GM18511 (cell line): ENCODE results near the gene KRT9.
"Not testable (repeated sequence)": the region's sequence is repeated elsewhere in the genome, so short reads cannot be mapped to it uniquely, and the experiment has no call there.

Experiments used
- ATAC-seq: cut with Tn5 transposase; IDR thresholded peaks from one replicate; pipeline ENCODE4 v1.9.1; 2021; ENCODE audit warnings: mild to moderate bottlenecking, moderate library complexity; ENCODE audit not compliant: unreplicated experiment

The KRT9 gene

GRCh38 chr17:41602524-41602923 lies 30.7 kb upstream of the KRT9 start:
- no peak for ATAC-seq

DNA sequence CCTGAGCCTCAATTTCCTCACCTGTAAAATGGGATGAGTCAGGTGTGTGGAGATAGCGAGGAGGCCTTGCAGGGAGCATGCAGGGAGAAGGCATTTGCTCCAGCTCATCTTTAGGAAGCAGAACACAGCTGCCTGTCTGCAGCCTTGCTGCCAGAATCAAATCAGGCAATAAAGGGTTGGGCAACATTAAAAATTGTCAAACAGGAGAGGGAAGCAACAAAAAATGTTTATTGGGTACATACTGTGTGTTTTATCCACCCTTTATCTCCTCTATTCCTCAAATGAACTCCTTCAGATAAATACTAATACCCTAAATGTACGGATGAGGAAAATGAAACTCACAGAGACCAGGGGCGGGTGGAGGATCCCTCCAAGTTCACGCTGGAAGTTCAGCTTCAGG lies 28.5 kb upstream of the KRT9 start:
- ATAC-seq = no peak

GRCh38 chr17:41599680-41600079 lies 27.8 kb upstream of the KRT9 start:
- ATAC-seq = no peak

DNA sequence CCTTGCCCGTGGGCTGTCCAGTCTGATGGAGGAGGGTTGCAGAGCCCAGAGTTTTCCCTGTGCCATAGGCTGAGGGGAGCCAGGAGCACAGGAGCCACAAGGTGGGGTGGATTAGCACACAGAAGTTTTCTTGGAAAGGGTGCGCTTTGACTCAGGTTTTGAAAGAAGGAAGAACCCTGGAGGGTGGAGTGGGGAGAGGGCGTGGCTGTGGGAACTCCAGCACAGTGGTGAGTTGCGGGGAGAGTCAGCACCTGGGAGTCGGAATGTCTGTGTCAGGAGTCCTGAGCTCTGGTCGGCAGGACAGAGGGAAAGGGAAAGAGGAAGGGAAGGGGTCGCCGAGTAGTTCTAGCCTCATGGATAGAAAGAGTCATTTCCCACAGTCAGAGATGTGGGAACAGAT lies 23.7 kb upstream of the KRT9 start:
- no peak for ATAC-seq

- no peak for ATAC-seq
Observed at GRCh38 chr17:41594363-41594915, 22.6 kb upstream of the KRT9 start.

DNA sequence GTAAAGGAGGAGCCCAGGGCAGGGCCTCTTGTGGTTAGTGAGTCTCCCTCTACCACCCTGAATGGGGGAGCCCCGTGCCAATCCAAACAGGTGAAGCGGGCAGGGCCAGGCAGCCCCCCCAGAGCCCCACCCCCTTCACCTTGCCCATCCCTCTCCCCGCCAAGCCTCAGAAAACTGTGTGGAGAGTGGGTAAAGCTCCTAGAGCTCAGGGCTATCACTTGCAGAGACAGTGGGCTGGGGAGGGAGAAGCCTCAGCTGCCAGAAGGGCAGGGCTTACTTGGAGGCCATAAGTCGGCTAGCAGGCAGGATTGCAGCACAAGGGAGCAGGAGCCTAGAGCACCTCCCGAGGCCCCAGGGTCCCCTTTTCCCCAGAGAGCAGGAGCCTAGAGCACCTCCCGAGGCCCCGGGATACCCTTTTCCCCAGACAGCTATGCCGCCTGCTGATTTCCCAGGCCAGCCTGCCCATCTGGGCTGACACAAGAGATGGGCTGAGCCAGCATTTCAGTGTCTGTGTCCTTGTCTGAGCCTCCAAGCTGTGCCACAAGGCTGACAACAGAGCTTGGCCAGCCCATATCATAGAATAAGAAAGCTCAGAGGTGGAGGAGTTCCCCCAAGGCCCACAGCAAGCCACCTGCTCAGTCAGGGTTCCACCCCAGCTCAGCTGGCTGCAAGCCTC lies 21.6 kb upstream of the KRT9 start:
- no peak for ATAC-seq

GRCh38 chr17:41592601-41593305 lies 20.9 kb upstream of the KRT9 start:
- no peak for ATAC-seq

GRCh38 chr17:41589301-41589700 lies 17.4 kb upstream of the KRT9 start:
- no peak for ATAC-seq

DNA sequence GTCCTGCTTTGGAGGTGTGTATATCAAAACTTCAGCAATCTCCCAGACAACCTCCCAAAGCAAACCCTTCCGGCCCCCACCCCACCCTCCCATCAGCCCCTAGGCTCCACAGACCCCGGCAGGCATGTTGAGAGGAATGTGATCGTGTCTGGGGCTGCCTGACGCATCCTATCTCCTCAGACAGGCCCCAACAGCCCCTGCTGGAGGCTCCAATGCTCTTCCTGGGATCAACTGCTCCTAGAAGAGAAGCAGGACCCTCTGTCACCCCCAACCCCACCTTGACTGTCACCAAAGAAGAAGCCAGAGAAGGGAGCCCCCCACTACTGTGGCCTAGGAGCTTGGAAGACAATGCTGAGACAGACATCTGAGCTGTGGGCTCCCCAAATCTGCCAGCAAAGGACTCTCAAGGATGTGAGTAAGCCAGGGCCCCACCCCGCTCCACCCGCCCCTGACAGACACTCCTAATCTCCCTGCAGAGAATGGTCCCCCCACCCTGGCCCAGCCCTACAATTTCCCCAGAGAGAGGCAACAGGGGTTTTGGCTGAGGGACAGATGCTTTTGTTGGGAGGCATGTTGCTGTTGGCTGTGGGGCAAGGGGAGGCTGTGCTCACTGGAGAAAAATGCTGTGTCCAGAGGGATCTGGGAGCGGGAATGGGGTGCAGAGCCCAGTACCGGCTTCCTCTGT lies 16.4 kb upstream of the KRT9 start:
- ATAC-seq = no peak

- ATAC-seq = no peak
Observed at GRCh38 chr17:41586863-41587495, 15.1 kb upstream of the KRT9 start, which contains the start of gene KRT14. Gene KRT14, minus strand, starts transcription at chr17:41586895. Its CDS starts 61 bp downstream, at chr17:41586834.

DNA sequence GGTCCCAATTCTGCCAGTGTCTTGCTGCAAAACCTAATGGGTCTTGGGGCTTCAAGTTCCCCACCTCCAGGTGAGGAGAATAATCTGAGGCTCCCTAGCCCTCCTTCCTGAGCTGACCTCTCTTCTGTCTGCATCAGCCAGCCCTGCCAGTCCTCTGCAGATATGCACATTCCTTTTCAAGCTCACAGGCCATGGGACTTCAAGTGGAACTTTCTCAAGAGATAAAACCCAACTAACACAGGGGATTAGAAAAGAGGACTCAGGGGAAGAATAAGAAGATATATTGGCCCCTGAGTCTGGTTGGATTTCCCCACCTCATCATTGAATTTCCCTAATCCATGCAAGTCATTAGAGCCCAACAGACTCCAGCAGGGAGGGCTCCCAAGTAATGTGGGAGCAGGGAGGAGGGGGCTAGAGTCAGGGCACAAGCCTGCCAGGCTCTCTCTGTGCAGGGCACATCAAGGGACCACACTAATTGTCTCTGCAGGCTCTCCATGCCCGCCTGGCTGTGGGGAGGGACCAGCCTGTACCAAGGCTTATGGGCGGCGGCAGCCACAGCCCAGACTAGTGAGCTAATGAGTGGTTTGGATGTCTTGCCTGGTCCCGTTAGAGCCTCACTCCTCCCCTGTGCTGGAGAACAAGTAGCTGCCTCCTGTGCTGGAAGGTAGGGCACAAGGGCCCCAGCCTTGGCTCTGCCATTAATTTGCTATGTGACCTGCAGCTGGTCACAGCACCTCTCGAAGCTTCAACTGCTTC lies 13.6 kb upstream of the KRT9 start:
- ATAC-seq = no peak

DNA sequence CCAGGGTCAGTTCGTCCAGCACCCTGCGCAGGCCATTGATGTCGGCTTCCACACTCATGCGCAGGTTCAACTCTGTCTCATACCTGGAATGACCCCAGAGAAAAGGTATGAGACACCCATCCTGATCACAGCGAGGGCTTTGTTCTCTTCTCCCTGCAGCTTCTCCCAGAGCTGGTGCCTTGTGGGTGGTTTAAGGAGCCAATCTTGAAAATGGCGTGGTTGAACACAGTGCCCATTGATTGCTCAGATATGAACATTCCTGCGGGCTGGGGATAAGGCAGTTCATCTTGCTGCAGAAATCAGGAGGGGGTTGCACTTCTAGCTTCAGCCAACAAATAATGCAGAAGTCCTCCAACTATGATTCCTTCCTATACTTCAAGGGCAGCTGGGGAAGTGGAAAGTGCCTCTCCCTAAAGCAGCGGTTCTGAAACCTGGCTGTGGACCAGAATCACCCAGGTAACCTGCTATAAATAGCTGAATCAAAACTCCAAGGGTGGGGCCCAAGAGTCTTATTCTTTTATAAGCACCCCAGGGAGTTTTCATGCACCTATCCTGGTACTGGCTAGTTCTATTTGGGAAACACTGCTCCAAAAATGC lies 12.6 kb upstream of the KRT9 start:
- ATAC-seq = not testable (repeated sequence)

DNA sequence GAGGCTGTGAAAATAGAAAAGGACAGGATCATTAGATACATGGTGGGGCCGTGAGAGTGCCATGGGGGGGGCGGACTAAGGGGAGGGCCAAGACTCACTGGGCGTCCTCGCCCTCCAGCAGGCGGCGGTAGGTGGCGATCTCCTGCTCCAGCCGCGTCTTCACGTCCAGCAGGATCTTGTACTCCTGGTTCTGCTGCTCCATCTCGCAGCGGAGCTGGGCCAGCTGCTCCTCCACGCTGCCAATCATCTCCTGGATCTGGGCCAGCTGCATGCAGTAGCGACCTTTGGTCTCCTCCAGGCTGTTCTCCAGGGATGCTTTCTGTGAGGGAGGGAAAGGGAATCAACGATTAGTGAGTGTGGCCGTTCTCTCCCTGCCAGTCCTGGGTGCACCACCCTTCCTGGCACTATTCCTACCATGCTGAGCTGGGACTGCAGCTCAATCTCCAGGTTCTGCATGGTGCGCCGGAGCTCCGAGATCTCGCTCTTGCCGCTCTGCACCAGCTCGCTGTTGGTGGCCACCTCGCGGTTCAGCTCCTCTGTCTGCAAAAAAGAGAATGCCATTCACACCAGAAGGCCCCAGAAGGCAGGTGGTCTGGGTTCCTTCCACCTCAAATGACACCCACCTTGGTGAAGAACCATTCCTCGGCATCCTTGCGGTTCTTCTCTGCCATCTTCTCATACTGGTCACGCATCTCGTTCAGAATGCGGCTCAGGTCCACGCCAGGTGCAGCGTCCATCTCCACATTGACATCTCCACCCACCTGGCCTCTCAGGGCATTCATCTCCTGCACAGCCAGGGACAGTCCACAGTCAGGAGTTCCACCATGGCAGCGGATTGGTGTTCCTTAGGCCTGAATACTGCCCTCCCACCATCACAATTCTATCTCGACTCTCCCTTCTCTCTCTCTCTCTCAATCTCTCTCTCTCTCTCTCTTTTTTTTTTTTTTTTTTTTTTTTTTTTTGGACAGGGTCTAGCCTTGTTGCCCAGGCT lies 11.6 kb upstream of the KRT9 start:
- no peak for ATAC-seq

DNA sequence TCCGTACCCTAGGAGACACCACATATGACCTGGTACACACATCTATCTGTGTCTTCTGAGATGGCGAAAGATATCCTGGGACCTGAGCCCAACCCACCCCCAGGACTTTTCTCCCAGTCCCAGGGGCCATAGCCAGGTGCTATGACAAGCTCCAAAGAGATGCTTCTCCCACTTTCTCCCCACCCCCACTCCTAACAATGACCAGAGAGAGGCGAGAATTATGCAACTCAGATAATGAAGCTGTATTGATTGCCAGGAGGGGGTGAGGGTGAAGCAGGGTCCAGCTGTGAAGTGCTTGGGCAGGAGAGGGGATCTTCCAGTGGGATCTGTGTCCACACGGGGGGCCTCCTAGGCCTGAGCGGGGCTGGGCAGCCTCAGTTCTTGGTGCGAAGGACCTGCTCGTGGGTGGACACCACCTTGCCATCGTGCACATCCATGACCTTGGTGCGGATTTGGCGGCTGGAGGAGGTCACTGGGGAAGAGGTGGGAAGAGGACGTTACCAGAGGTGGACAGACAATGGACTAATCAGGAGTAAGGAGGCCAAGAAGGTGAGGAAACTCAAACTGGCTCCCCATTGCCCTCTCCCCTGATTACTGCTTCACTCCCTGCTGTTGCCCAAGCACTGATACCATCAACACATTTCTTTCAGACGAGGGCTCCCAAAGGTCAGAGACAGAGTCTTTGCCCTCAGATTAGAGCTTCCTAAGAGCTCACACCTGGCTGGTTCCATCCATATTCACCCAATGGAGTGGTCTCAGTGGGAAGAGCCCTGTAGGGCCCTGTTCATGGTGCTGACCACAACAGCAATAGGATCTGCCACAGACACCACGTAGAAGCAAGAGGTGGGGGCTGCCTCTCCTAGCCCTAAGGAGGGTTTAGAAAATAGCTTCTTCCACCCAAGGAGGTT lies 10.5 kb upstream of the KRT9 start:
- not testable (repeated sequence) for ATAC-seq

GRCh38 chr17:41581366-41582060 lies 9.7 kb upstream of the KRT9 start:
- ATAC-seq = no peak

- ATAC-seq = no peak
Observed at GRCh38 chr17:41580687-41581365, 9.0 kb upstream of the KRT9 start.

DNA sequence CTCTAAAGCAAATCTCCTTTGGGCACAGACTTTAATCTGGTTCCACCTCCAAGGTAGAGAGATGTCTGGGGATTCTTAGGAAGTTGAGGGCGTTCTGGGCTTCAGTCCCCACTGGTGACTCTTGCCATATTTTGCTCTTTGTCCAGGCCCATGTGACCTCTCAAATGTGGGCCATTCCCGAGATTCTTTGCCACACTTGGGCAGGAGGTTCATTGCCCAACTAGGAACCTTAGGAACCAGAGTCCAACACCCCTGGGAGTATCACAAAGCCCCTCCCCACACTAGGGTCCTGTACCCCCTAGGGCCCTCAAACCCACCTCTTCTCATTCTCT lies 8.4 kb upstream of the KRT9 start:
- ATAC-seq = no peak
